Measurements from ENCODE around the gene ADPGK. TPM values are rescaled to one million over a fixed set of nuclear protein-coding genes. Genes with fewer than 3 reads are reported as not detected.

ADPGK gene
- total RNA-seq, 1 experiment from 2014 or later, result 54.8 TPM

- H3K9me3 Mint-ChIP-seq, result no peaks in the 10 kb centered on the region
- no peak overlapping the region for H3T11ph ChIP-seq (ENCODE audit: low read length)
- no peaks in the 10 kb centered on the region for H3K4me1 Mint-ChIP-seq
- no peak overlapping the region for H3K4me2 ChIP-seq (ENCODE audit: insufficient read depth, insufficient read length, low read length)
- H4K8ac ChIP-seq (replicated peaks; ENCODE audit: insufficient read length, low read depth, low read length), result no peak overlapping the region
- H3K4me3 Mint-ChIP-seq, result no peak overlapping the region
- H2BK5ac ChIP-seq (ENCODE audit: insufficient read length, low read length), result no peak overlapping the region
- H3K14ac ChIP-seq (ENCODE audit: insufficient read depth, low read length), result no peak overlapping the region
- no peak overlapping the region for H2AFZ ChIP-seq (ENCODE audit: low read length)
- H3K4ac ChIP-seq (ENCODE audit: low read depth, low read length), result no peak overlapping the region
- no peak overlapping the region for H4K91ac ChIP-seq (ENCODE audit: insufficient read length, low read depth, low read length)
- no peak overlapping the region for H2BK20ac ChIP-seq (ENCODE audit: low read depth, low read length, poor library complexity, severe bottlenecking)
- H3K23me2 ChIP-seq (ENCODE audit: insufficient read length, low read depth, low read length, poor library complexity, severe bottlenecking), result no peaks in the 10 kb centered on the region
- H3K56ac ChIP-seq (ENCODE audit: insufficient read length, low read depth, low read length), result no peak overlapping the region
- H4K20me1 ChIP-seq (ENCODE audit: control insufficient read depth, insufficient read depth, insufficient read length), result no peaks in the 10 kb centered on the region
- H3K9ac ChIP-seq (ENCODE audit: extremely low read depth, insufficient read length, low read length), result no peak overlapping the region
- H4K5ac ChIP-seq (ENCODE audit: insufficient read length, low read depth, low read length), result no peak overlapping the region
- no peaks in the 10 kb centered on the region for H3K27me3 ChIP-seq (ENCODE audit: insufficient read depth, low read length)
- H3K27ac ChIP-seq (ENCODE audit: insufficient read length, low read depth, low read length), result no peak overlapping the region
- no peak overlapping the region for H3K23ac ChIP-seq (ENCODE audit: insufficient read length, low read depth, low read length)
- 0 out of 7 replicates have a peak overlapping the region, but pooled peaks of 1 of the 3 experiments have one; percentile 15 for H3K27ac Mint-ChIP-seq
- H3K4me1 ChIP-seq (ENCODE audit: insufficient read depth, low read length), result no peaks in the 10 kb centered on the region
- no peak overlapping the region for H2BK15ac ChIP-seq (ENCODE audit: low read depth, low read length)
- H3K18ac ChIP-seq (ENCODE audit: insufficient read length, low read depth, low read length), result no peak overlapping the region
- DNase-seq, result no peak
- no peaks in the 10 kb centered on the region for H3K27me3 Mint-ChIP-seq (ENCODE audit: low read depth)
- H2AK5ac ChIP-seq (ENCODE audit: insufficient read length, low read length), result no peak overlapping the region
- H3K9me3 ChIP-seq (ENCODE audit: control insufficient read depth, low read depth, low read length), result no peaks in the 10 kb centered on the region
- H2BK120ac ChIP-seq (ENCODE audit: low read depth, low read length, poor library complexity, severe bottlenecking), result no peak overlapping the region
- no peak for TF ChIP-seq CTCF (conservative IDR thresholded peaks at IDR 0.05)
- H3K79me1 ChIP-seq (ENCODE audit: insufficient read depth, low read depth, low read length, poor library complexity, severe bottlenecking), result no peaks in the 10 kb centered on the region
- WGBS (ENCODE audit: extremely low coverage, insufficient read length, low lambda C conversion rate), result no CpG with 5 or more reads among the region's 2 CpGs
- no peaks in the 10 kb centered on the region for H3K79me2 ChIP-seq (ENCODE audit: insufficient read depth, low read length)
- H3K36me3 Mint-ChIP-seq (ENCODE audit: insufficient read depth in 1 of 3, low read depth in 3 of 3), result peaks cover 23 to 55% (median 44%) of the 10 kb centered on the region in 3 experiments; a peak in 6 of 7 replicates
- no peak overlapping the region for H2BK12ac ChIP-seq (ENCODE audit: insufficient read length, low read depth, low read length)
Observed at GRCh38 chr15:72733941-72734738, 49.4 kb downstream of the ADPGK start.
